HEK293 (cell line): Measurements from ENCODE around the gene HES7.

ENCODE experiments used
- CTCF ChIA-PET: fragments of 350-600 bp; formaldehyde crosslinking; extraction: SDS; loops from one replicate; lab custom pipeline; 2021; ENCODE audit warnings: antibody characterized with exemption; lab: Yijun Ruan, JAX
- POLR2A ChIA-PET: fragments of 300-600 bp; formaldehyde crosslinking; extraction: SDS; loops from one replicate; lab custom pipeline; 2020; ENCODE audit warnings: antibody characterized with exemption, inconsistent platforms; lab: Yijun Ruan, JAX
- H3K27ac ChIP-seq: fragments of 200-500 bp; sonication (Bioruptor generic); 2 replicates; pipeline ENCODE4 v1.5.1; 2014; ENCODE audit warnings: low read depth, low read length, control low read depth, inconsistent platforms; ENCODE audit errors: extremely low read depth
- H3K36me3 ChIP-seq, 2 experiments: fragments of 200-500 bp in 1 of 2; sonication (Bioruptor generic) in 1 of 2; 1 replicate in 1 of 2; 2 replicates in 1 of 2; pipeline ENCODE4 v1.5.1; 2014 to 2017; ENCODE audit warnings: inconsistent platforms in 2 of 2, low read length in 2 of 2; ENCODE audit not compliant: control insufficient read depth in 2 of 2, insufficient read depth in 1 of 2
- H3K4me1 ChIP-seq: fragments of 200-500 bp; sonication (Bioruptor generic); 2 replicates; pipeline ENCODE4 v1.5.1; 2014; ENCODE audit warnings: mild to moderate bottlenecking, low read length, inconsistent platforms; ENCODE audit not compliant: control insufficient read depth, insufficient read depth
- H3K4me3 ChIP-seq: 2 replicates; pipeline ENCODE4 v1.5.1; 2011; ENCODE audit warnings: low read depth, mild to moderate bottlenecking, control low read depth, low read length, moderate library complexity
- H3K9me3 ChIP-seq: fragments of 200-500 bp; sonication (Bioruptor generic); 2 replicates; pipeline ENCODE4 v1.5.1; 2014; ENCODE audit warnings: low read depth, low read length, inconsistent platforms; ENCODE audit not compliant: control insufficient read depth, insufficient read depth
- GFI1B ChIP-seq: fragments of 450-650 bp; formaldehyde crosslinking; IDR thresholded peaks from 2 replicates; pipeline ENCODE4 v1.5.1; 2016; ENCODE audit warnings: missing biosample characterization, missing genetic modification characterization
- GLIS2 ChIP-seq: fragments of 450-650 bp; formaldehyde crosslinking; IDR thresholded peaks from 2 replicates; pipeline ENCODE4 v1.5.1; 2016; ENCODE audit warnings: missing biosample characterization, missing genetic modification characterization
- HOXD13 ChIP-seq: sonication (generic); formaldehyde crosslinking; IDR thresholded peaks from 2 replicates; pipeline ENCODE4 v1.8.0; 2022; ENCODE audit warnings: missing genetic modification reagents, borderline replicate concordance
- KLF9 ChIP-seq: fragments of 450-650 bp; formaldehyde crosslinking; IDR thresholded peaks from 2 replicates; pipeline ENCODE4 v1.5.1; 2016; ENCODE audit warnings: missing biosample characterization, missing genetic modification characterization, low read depth
- PRDM1 ChIP-seq: fragments of 450-650 bp; formaldehyde crosslinking; IDR thresholded peaks from 2 replicates; pipeline ENCODE4; 2016; ENCODE audit warnings: missing biosample characterization, missing genetic modification characterization
- REPIN1 ChIP-seq: fragments of 450-650 bp; formaldehyde crosslinking; IDR thresholded peaks from 2 replicates; pipeline ENCODE4 v1.5.1; 2017; ENCODE audit warnings: missing biosample characterization, missing genetic modification characterization, low read depth
- SETDB1 ChIP-seq: IDR thresholded peaks from one replicate; pipeline ENCODE4 v1.6.1; 2017; ENCODE audit warnings: mild to moderate bottlenecking, low read length, moderate library complexity, mixed read lengths; ENCODE audit not compliant: insufficient read length
- SP2 ChIP-seq: fragments of 450-650 bp; formaldehyde crosslinking; IDR thresholded peaks from 2 replicates; pipeline ENCODE4 v1.5.1; 2016; ENCODE audit warnings: missing biosample characterization, missing genetic modification characterization
- ZNF155 ChIP-seq: fragments of 450-650 bp; formaldehyde crosslinking; IDR thresholded peaks from 2 replicates; pipeline ENCODE4 v1.5.1; 2016; ENCODE audit warnings: missing biosample characterization, missing genetic modification characterization
- ZNF292 ChIP-seq: fragments of 450-650 bp; formaldehyde crosslinking; IDR thresholded peaks from 2 replicates; pipeline ENCODE4 v1.5.1; 2016; ENCODE audit warnings: low read depth, missing biosample characterization, missing genetic modification characterization, borderline replicate concordance
- ZNF341 ChIP-seq: fragments of 450-650 bp; formaldehyde crosslinking; IDR thresholded peaks from 2 replicates; pipeline ENCODE4; 2016; ENCODE audit warnings: low read depth, missing biosample characterization, missing genetic modification characterization
- ZNF585B ChIP-seq: fragments of 450-650 bp; formaldehyde crosslinking; IDR thresholded peaks from 2 replicates; pipeline ENCODE4 v1.5.1; 2016; ENCODE audit warnings: missing biosample characterization, missing genetic modification characterization
- ZNF621 ChIP-seq: fragments of 450-650 bp; formaldehyde crosslinking; IDR thresholded peaks from 2 replicates; pipeline ENCODE4 v1.5.1; 2017; ENCODE audit warnings: missing biosample characterization, missing genetic modification characterization
- ZNF624 ChIP-seq: fragments of 450-650 bp; formaldehyde crosslinking; IDR thresholded peaks from 2 replicates; pipeline ENCODE4 v1.5.1; 2017; ENCODE audit warnings: missing biosample characterization, missing genetic modification characterization
- ZNF776 ChIP-seq: fragments of 450-650 bp; formaldehyde crosslinking; IDR thresholded peaks from 2 replicates; pipeline ENCODE4 v1.5.0; 2017; ENCODE audit warnings: missing biosample characterization, missing genetic modification characterization, borderline replicate concordance
- TF ChIP-seq, protein P1 (sequence below): fragments of 450-650 bp; formaldehyde crosslinking; IDR thresholded peaks from 2 replicates; pipeline ENCODE4 v1.5.1; 2016; ENCODE audit warnings: missing biosample characterization, missing genetic modification characterization
- TF ChIP-seq, protein P2 (sequence below): fragments of 450-650 bp; formaldehyde crosslinking; IDR thresholded peaks from 2 replicates; pipeline ENCODE4 v1.5.1; 2016; ENCODE audit warnings: missing biosample characterization, missing genetic modification characterization
- TF ChIP-seq, protein P3 (sequence below): fragments of 450-650 bp; formaldehyde crosslinking; IDR thresholded peaks from 2 replicates; pipeline ENCODE4 v1.5.1; 2017; ENCODE audit warnings: missing biosample characterization, missing genetic modification characterization
- TF ChIP-seq, protein P4 (sequence below): fragments of 450-650 bp; formaldehyde crosslinking; IDR thresholded peaks from 2 replicates; pipeline ENCODE4 v1.5.1; 2017; ENCODE audit warnings: missing biosample characterization, missing genetic modification characterization

Gene HES7

DNA sequence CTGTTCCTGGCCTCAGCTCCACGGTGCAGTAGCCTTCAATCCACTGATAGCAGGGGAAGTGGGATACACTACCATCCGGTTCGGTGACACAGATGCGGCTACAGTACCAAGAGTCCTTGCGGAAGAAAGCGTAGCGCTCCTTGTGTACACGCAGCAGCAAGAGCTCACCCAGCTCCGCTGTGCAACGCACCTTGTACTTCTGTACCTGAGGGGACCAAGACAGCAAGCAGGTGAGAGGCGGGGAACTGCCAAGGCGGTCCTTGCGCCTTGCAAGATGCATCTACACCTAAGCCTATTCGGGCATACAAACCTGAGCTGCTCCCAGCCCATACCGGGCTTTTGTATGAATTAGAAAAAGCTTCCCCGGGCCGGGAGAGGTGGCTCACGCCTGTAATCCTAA is 7.1 kb downstream of the HES7 start:
- TF ChIP-seq ZNF621 = no peak
- TF ChIP-seq REPIN1 (tag by site-specific recombination) = no peak
- no peak for TF ChIP-seq KLF9 (tag by site-specific recombination)
- no peak for TF ChIP-seq HOXD13
- no peak for TF ChIP-seq SETDB1
- TF ChIP-seq, protein P1, sequence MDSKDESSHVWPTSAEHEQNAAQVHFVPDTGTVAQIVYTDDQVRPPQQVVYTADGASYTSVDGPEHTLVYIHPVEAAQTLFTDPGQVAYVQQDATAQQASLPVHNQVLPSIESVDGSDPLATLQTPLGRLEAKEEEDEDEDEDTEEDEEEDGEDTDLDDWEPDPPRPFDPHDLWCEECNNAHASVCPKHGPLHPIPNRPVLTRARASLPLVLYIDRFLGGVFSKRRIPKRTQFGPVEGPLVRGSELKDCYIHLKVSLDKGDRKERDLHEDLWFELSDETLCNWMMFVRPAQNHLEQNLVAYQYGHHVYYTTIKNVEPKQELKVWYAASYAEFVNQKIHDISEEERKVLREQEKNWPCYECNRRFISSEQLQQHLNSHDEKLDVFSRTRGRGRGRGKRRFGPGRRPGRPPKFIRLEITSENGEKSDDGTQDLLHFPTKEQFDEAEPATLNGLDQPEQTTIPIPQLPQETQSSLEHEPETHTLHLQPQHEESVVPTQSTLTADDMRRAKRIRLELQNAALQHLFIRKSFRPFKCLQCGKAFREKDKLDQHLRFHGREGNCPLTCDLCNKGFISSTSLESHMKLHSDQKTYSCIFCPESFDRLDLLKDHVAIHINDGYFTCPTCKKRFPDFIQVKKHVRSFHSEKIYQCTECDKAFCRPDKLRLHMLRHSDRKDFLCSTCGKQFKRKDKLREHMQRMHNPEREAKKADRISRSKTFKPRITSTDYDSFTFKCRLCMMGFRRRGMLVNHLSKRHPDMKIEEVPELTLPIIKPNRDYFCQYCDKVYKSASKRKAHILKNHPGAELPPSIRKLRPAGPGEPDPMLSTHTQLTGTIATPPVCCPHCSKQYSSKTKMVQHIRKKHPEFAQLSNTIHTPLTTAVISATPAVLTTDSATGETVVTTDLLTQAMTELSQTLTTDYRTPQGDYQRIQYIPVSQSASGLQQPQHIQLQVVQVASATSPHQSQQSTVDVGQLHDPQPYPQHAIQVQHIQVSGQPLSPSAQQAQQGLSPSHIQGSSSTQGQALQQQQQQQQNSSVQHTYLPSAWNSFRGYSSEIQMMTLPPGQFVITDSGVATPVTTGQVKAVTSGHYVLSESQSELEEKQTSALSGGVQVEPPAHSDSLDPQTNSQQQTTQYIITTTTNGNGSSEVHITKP (tag by site-specific recombination) = no peak
- TF ChIP-seq ZNF341 (tag by site-specific recombination) = no peak
- no peak for TF ChIP-seq SP2 (tag by site-specific recombination)
- TF ChIP-seq ZNF292 (tag by site-specific recombination) = no peak
- TF ChIP-seq, protein P2, sequence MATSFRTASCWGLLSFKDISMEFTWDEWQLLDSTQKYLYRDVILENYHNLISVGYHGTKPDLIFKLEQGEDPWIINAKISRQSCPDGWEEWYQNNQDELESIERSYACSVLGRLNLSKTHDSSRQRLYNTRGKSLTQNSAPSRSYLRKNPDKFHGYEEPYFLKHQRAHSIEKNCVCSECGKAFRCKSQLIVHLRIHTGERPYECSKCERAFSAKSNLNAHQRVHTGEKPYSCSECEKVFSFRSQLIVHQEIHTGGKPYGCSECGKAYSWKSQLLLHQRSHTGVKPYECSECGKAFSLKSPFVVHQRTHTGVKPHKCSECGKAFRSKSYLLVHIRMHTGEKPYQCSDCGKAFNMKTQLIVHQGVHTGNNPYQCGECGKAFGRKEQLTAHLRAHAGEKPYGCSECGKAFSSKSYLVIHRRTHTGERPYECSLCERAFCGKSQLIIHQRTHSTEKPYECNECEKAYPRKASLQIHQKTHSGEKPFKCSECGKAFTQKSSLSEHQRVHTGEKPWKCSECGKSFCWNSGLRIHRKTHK = no peak
- no peak for TF ChIP-seq ZNF776 (tag by site-specific recombination)
- no peak for TF ChIP-seq GFI1B (tag by site-specific recombination)
- no peak for TF ChIP-seq ZNF624 (tag by site-specific recombination)
- no peak for TF ChIP-seq ZNF585B (tag by site-specific recombination)
- TF ChIP-seq, protein P3, sequence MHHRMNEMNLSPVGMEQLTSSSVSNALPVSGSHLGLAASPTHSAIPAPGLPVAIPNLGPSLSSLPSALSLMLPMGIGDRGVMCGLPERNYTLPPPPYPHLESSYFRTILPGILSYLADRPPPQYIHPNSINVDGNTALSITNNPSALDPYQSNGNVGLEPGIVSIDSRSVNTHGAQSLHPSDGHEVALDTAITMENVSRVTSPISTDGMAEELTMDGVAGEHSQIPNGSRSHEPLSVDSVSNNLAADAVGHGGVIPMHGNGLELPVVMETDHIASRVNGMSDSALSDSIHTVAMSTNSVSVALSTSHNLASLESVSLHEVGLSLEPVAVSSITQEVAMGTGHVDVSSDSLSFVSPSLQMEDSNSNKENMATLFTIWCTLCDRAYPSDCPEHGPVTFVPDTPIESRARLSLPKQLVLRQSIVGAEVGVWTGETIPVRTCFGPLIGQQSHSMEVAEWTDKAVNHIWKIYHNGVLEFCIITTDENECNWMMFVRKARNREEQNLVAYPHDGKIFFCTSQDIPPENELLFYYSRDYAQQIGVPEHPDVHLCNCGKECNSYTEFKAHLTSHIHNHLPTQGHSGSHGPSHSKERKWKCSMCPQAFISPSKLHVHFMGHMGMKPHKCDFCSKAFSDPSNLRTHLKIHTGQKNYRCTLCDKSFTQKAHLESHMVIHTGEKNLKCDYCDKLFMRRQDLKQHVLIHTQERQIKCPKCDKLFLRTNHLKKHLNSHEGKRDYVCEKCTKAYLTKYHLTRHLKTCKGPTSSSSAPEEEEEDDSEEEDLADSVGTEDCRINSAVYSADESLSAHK (tag by site-specific recombination) = no peak
- TF ChIP-seq PRDM1 (tag by site-specific recombination) = no peak
- CTCF ChIA-PET = interaction anchor here (0.6 to 3.5 kb wide), 10 partner anchors 8 to 129 kb away, joined by 3 to 41 read pairs (median 7); no protein-coding TSS in a partner anchor
- POLR2A ChIA-PET = no interaction called here

DNA sequence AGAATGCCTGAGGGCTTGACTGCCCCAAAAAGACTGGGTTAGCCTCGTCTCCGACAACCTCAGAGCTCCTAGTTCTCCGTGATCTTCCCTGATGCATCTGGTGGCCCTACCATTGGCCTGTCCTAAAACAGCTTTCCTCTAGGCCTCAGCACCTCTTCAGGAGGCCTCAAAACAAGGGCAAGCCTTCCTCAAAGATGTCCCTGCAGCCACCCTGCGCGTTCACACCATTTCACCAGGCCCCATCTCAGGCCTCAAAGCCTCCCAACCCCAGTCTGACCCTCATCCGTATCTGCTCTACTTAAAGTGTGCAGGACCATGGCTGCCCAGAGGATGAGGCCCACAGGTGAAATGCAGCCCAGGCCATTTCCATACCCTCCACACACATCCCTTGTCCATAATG is 13.0 kb downstream of the HES7 start:
- 0 out of 2 replicates have a peak, but pooled peaks have one; percentile 16 for TF ChIP-seq KLF9 (tag by site-specific recombination)
- TF ChIP-seq GLIS2 (tag by site-specific recombination) = no peak
- TF ChIP-seq, protein P4, sequence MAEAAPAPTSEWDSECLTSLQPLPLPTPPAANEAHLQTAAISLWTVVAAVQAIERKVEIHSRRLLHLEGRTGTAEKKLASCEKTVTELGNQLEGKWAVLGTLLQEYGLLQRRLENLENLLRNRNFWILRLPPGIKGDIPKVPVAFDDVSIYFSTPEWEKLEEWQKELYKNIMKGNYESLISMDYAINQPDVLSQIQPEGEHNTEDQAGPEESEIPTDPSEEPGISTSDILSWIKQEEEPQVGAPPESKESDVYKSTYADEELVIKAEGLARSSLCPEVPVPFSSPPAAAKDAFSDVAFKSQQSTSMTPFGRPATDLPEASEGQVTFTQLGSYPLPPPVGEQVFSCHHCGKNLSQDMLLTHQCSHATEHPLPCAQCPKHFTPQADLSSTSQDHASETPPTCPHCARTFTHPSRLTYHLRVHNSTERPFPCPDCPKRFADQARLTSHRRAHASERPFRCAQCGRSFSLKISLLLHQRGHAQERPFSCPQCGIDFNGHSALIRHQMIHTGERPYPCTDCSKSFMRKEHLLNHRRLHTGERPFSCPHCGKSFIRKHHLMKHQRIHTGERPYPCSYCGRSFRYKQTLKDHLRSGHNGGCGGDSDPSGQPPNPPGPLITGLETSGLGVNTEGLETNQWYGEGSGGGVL (tag by site-specific recombination) = no peak
- TF ChIP-seq ZNF155 (tag by site-specific recombination) = no peak
- Histone ChIP-seq H3K27ac (no peak overlapping the region), H3K4me3 (no peak overlapping the region), H3K9me3 (no peaks in the 10 kb centered on the region), H3K36me3 (no peaks in the 10 kb centered on the region), H3K4me1 (no peaks in the 10 kb centered on the region)
- ChIA-PET CTCF (interaction anchor here (0.6 to 16.9 kb wide), 23 partner anchors 8 to 759 kb away, joined by 3 to 561 read pairs (median 4); partner anchors contain the start of genes ALOX12B, ALOXE3 and HES7), POLR2A (interaction anchor here (1.6 kb wide), 1 partner anchor 8 kb away, joined by 6 read pairs; no protein-coding TSS in a partner anchor)

More for the DNA sequence above, 7.1 kb downstream of the HES7 start:
- no peaks in the 10 kb centered on the region for H3K36me3 ChIP-seq
- no peaks in the 10 kb centered on the region; the same call in 1 of the 2 replicates for H3K4me1 ChIP-seq
- H3K4me3 ChIP-seq = no peak overlapping the region
- H3K9me3 ChIP-seq = no peaks in the 10 kb centered on the region
- no peak overlapping the region for H3K27ac ChIP-seq
